DND-41 (cell line): ENCODE data around the gene TMTC2.

ENCODE experiments used
- ATAC-seq: fragments of 200-7000 bp; cut with Tn5 transposase; 3 replicates; pipeline ENCODE4 v1.9.1; 2021; ENCODE audit warnings: low read depth; ENCODE audit not compliant: insufficient read depth
- DNase-seq: peaks from one replicate; pipeline ENCODE4 v3.0.0-alpha.2; 2020
- H2AFZ ChIP-seq: 2 replicates; pipeline ENCODE4 v1.6.0; 2012; ENCODE audit warnings: low read depth, low read length
- H3K27ac ChIP-seq: 2 replicates; pipeline ENCODE4 v1.5.1; 2012; ENCODE audit warnings: low read length, inconsistent platforms
- H3K27me3 ChIP-seq: fragments of 200-600 bp; sonication (generic); 2 replicates; pipeline ENCODE4 v1.6.0; 2012; ENCODE audit warnings: low read length, mild to moderate bottlenecking, inconsistent platforms; ENCODE audit not compliant: insufficient read depth, poor library complexity
- H3K36me3 ChIP-seq: 2 replicates; pipeline ENCODE4 v1.5.1; 2012; ENCODE audit warnings: low read length, inconsistent platforms; ENCODE audit not compliant: insufficient read depth
- H3K4me1 ChIP-seq: 2 replicates; pipeline ENCODE4 v1.5.1; 2012; ENCODE audit warnings: mild to moderate bottlenecking, low read length; ENCODE audit not compliant: insufficient read depth
- H3K4me2 ChIP-seq: 2 replicates; pipeline ENCODE4 v1.6.0; 2012; ENCODE audit warnings: mild to moderate bottlenecking, moderate library complexity, low read length, inconsistent platforms; ENCODE audit not compliant: insufficient read depth
- H3K4me3 ChIP-seq, 2 experiments: fragments of 200-600 bp in 1 of 2; shearing (Covaris generic) in 1 of 2; 2 replicates each; pipeline ENCODE4 v1.5.1; 2012 to 2016; ENCODE audit warnings: inconsistent platforms in 2 of 2, low read length in 2 of 2, mild to moderate bottlenecking in 2 of 2, low read depth in 1 of 2, moderate library complexity in 1 of 2
- H3K79me2 ChIP-seq: 2 replicates; pipeline ENCODE4 v1.6.0; 2012; ENCODE audit warnings: low read length, inconsistent platforms; ENCODE audit not compliant: insufficient read depth
- H3K9ac ChIP-seq: 2 replicates; pipeline ENCODE4 v1.6.0; 2012; ENCODE audit warnings: low read depth, mild to moderate bottlenecking, inconsistent platforms, low read length, moderate library complexity
- H3K9me3 ChIP-seq: 2 replicates; pipeline ENCODE4 v1.5.1; 2012; ENCODE audit warnings: low read length, moderate library complexity, mild to moderate bottlenecking, inconsistent platforms; ENCODE audit not compliant: insufficient read depth, severe bottlenecking
- H4K20me1 ChIP-seq: 2 replicates; pipeline ENCODE4 v1.6.0; 2012; ENCODE audit warnings: low read length; ENCODE audit not compliant: insufficient read depth
- EZH2 ChIP-seq: IDR thresholded peaks from 3 replicates; pipeline ENCODE4 v1.6.1; 2012; ENCODE audit warnings: borderline replicate concordance, low read depth, mild to moderate bottlenecking, moderate library complexity, low read length, inconsistent platforms; ENCODE audit not compliant: severe bottlenecking
- TF ChIP-seq, protein P1 (sequence below): IDR thresholded peaks from 2 replicates; pipeline ENCODE4 v1.5.1; 2012; ENCODE audit warnings: borderline replicate concordance, low read length, moderate library complexity, mild to moderate bottlenecking; ENCODE audit not compliant: poor library complexity, severe bottlenecking; ENCODE audit errors: extremely low read depth

TMTC2 gene

DNA sequence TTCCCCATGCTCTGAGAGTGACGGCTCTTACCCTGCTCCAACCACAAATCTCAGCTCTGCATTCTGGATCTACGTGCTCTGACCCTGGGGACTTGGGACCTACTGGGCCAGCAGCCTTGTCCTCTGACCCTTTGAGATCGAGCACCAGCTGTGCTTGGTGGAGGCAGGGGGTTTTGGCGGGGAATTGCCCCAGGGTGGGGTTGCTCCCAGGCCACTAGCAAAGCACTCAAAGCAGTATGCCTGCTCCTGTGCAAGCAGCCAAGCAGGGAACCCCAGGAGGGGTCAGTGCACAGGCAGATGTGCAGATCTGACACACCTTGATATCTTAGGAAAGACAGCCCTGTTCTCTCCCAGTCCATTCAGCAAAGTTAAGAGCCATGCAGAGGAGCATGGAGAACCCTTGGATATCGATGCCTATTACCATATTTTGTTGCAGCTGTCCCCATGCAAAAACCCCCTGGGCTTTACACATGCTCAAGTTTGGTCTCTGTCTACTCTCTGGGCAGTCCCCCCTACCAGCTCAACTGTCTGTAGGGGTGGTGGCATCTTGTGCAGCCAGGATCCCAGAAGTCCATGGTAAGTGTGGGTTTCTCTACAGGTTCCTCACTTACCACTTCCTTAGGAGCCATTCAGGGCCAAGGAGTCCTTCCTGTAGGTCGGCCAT lies 319.0 kb downstream of the TMTC2 start:
- Histone ChIP-seq H3K4me3 (no peak overlapping the region), H4K20me1 (no peaks in the 10 kb centered on the region), H3K27me3 (no peaks in the 10 kb centered on the region), H2AFZ (no peak overlapping the region), H3K27ac (no peak overlapping the region), H3K4me2 (no peak overlapping the region), H3K9ac (no peak overlapping the region), H3K4me1 (no peaks in the 10 kb centered on the region), H3K9me3 (no peaks in the 10 kb centered on the region), H3K36me3 (no peaks in the 10 kb centered on the region), H3K79me2 (no peaks in the 10 kb centered on the region)
- DNase-seq (no peak), ATAC-seq (no peak)
- TF ChIP-seq, protein P1, sequence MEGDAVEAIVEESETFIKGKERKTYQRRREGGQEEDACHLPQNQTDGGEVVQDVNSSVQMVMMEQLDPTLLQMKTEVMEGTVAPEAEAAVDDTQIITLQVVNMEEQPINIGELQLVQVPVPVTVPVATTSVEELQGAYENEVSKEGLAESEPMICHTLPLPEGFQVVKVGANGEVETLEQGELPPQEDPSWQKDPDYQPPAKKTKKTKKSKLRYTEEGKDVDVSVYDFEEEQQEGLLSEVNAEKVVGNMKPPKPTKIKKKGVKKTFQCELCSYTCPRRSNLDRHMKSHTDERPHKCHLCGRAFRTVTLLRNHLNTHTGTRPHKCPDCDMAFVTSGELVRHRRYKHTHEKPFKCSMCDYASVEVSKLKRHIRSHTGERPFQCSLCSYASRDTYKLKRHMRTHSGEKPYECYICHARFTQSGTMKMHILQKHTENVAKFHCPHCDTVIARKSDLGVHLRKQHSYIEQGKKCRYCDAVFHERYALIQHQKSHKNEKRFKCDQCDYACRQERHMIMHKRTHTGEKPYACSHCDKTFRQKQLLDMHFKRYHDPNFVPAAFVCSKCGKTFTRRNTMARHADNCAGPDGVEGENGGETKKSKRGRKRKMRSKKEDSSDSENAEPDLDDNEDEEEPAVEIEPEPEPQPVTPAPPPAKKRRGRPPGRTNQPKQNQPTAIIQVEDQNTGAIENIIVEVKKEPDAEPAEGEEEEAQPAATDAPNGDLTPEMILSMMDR, result no peak
- TF ChIP-seq EZH2, result no peak

DNA sequence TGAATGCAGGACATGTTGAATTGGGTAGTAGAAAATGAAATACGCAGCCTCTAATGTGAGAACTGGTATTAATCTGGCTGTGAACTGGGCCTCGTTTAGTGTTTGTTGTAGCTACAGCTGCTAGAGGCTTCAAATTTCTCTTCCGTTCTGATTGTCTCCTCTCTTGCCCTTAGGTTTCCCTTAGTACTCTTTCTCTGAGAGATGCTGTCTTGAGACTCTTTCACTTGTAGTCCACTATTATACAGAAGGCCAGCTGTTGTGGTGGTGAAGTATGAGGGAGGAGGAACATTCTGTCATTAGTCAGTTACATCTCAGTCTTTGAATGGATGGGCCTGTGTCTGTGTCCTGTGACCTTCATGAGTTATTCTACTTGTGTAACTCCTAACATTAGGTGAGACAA lies 322.0 kb downstream of the TMTC2 start:
- Histone ChIP-seq H2AFZ (no peak overlapping the region), H3K4me2 (no peak overlapping the region), H3K79me2 (no peaks in the 10 kb centered on the region), H3K4me3 (no peak overlapping the region), H3K27me3 (no peaks in the 10 kb centered on the region), H3K4me1 (no peaks in the 10 kb centered on the region), H4K20me1 (no peaks in the 10 kb centered on the region), H3K9me3 (no peaks in the 10 kb centered on the region), H3K27ac (no peak overlapping the region), H3K9ac (no peak overlapping the region), H3K36me3 (no peaks in the 10 kb centered on the region)
- DNase-seq, result no peak
- ATAC-seq, result no peak
- no peak for TF ChIP-seq EZH2
- TF ChIP-seq, protein P1, result no peak

DNA sequence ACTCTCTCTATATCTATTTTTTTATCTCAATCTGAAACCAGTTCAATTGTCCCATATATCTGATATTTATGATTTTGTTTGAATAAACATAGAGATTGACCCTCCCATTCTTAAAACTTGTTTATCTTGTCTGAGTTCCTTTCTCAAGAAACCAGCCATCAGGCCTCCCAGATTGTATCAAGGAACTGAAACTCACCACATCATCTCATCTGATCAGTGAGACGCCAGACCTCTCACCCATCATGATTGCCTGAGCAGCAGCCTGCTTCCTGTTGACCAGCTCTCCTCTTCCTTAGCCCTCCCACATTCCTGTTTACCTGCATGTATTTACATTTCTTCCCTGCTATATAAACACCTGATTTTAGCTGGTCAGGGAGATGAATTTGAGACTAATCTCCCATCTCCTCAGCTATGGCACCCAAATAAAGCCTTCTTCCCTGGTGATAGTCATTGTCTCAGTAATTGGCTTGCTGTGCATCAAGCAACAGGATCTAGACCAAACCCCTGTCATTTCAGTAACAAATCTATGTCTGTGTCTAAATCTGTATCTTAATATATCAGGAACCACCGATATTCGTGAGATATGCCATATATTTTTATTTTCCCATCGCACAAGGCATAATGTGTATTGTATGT lies 323.6 kb downstream of the TMTC2 start:
- Histone ChIP-seq H3K79me2 (no peaks in the 10 kb centered on the region), H3K27ac (no peak overlapping the region), H3K27me3 (no peaks in the 10 kb centered on the region), H2AFZ (no peak overlapping the region), H3K9me3 (no peaks in the 10 kb centered on the region), H4K20me1 (no peaks in the 10 kb centered on the region), H3K4me1 (no peaks in the 10 kb centered on the region), H3K4me3 (no peak overlapping the region), H3K4me2 (no peak overlapping the region), H3K9ac (no peak overlapping the region), H3K36me3 (no peaks in the 10 kb centered on the region)
- no peak for ATAC-seq
- DNase-seq, result no peak
- TF ChIP-seq, protein P1, result no peak
- TF ChIP-seq EZH2, result no peak
